ENCODE results near the gene RNASE9.
"Not testable (repeated sequence)": the region's sequence is repeated elsewhere in the genome, so short reads cannot be mapped to it uniquely, and the experiment has no call there.

Gene RNASE9

GRCh38 chr14:20606190-20606901 is 45.5 kb upstream of the RNASE9 start:
- no peak for TF ChIP-seq ZNF274 (IDR thresholded peaks at IDR 0.05; ENCODE audit: low read depth, low read length)
- no peak for TF ChIP-seq SUZ12 (IDR thresholded peaks at IDR 0.05; ENCODE audit: extremely low read depth, insufficient read depth, insufficient read length)
- no peak for TF ChIP-seq YY1 (IDR thresholded peaks at IDR 0.05; ENCODE audit: insufficient read depth, insufficient read length)

DNA sequence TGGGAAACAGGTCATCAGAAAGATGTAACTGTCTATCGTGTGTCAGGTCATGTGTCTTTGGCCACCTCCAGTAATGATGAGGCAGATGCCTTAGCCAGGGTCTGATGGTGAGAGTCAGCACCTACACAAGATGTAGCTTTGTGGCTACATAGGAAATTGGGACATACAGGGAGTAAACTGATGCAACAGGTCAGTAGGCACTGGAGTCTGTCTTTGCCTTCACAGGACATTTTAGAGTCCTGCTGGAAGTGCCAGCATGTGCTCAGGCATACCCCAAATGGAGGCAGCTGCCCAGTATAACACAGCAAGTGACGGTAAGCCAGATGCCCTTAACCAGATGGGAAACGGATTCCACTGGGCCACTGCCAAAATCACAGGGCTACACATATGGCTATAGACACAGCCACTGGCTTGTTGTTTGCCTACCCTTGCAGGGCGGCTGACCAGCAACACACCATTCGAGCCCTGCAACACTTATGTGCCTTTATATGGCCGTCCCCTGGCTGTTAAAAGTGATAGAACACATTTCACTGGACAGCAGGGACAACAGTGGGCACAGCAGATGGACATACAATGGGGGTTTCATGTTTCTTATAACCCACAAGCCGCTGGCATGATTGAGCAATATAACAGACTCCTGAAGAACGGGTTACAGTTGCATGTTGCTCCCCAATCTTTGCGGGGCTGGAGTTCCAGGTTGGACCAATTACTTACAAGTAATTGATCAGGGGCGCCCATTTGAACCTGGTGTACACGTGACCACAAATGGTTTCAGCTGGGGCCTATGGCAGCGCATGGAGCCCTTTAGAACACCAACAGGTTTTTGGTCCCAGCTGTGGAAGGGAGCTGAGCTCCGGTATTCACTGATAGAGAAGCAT is 43.2 kb upstream of the RNASE9 start:
- no peak for TF ChIP-seq YY1 (IDR thresholded peaks at IDR 0.05; ENCODE audit: insufficient read depth, insufficient read length)
- no peak for TF ChIP-seq SUZ12 (IDR thresholded peaks at IDR 0.05; ENCODE audit: extremely low read depth, insufficient read depth, insufficient read length)
- no peak for TF ChIP-seq ZNF274 (IDR thresholded peaks at IDR 0.05; ENCODE audit: low read depth, low read length)
- no peaks in the 10 kb centered on the region for H3K36me3 ChIP-seq (ENCODE audit: insufficient read depth, insufficient read length, low read length)
- no peak for DNase-seq (ENCODE audit: low read depth, low spot score)
- H3K4me1 ChIP-seq (ENCODE audit: insufficient read depth, insufficient read length), result no peaks in the 10 kb centered on the region
- H3K9ac ChIP-seq (ENCODE audit: insufficient read length, low read depth), result no peak overlapping the region
- no peak overlapping the region for H3K4me3 ChIP-seq (ENCODE audit: insufficient read length, low read depth)
- no peaks in the 10 kb centered on the region for H3K9me3 ChIP-seq (ENCODE audit: insufficient read depth, low read length)
- H3K27me3 ChIP-seq (ENCODE audit: insufficient read depth, insufficient read length), result no peaks in the 10 kb centered on the region

More at GRCh38 chr14:20606190-20606901, 45.5 kb upstream of the RNASE9 start:
- Histone ChIP-seq H3K4me3 (ENCODE audit: insufficient read length, low read depth) (no peak overlapping the region), H3K36me3 (ENCODE audit: insufficient read depth, insufficient read length, low read length) (no peaks in the 10 kb centered on the region), H3K27me3 (ENCODE audit: insufficient read depth, insufficient read length) (no peaks in the 10 kb centered on the region), H3K9me3 (ENCODE audit: insufficient read depth, low read length) (no peaks in the 10 kb centered on the region), H3K4me1 (ENCODE audit: insufficient read depth, insufficient read length) (no peaks in the 10 kb centered on the region), H3K9ac (ENCODE audit: insufficient read length, low read depth) (no peak overlapping the region)
- DNase-seq (ENCODE audit: low read depth, low spot score), result no peak

DNA sequence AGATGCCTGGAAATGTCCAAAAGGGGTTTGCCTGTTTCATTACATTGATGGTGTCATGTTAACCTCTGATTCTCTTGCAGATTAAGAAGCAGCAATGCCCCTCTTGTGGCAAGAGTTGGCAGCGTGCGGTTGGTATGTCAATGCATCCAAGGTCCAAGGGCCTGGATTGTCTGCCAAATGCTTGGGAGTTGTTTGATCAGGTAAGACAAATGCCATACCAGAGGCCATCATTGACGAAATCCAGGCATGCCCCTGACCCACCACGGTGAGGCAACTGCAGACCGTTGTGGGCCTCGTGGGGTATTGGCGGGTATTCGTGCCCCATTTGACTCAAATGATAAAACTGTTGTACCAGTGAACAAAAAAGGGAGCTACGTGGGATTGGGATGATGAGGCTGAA is 41.7 kb upstream of the RNASE9 start:
- H3K4me1 ChIP-seq (ENCODE audit: insufficient read depth, insufficient read length), result no peaks in the 10 kb centered on the region
- no peaks in the 10 kb centered on the region for H3K27me3 ChIP-seq (ENCODE audit: insufficient read depth, insufficient read length)
- no peaks in the 10 kb centered on the region for H3K36me3 ChIP-seq (ENCODE audit: insufficient read depth, insufficient read length, low read length)
- no peaks in the 10 kb centered on the region for H3K9me3 ChIP-seq (ENCODE audit: insufficient read depth, low read length)
- no peak overlapping the region for H3K9ac ChIP-seq (ENCODE audit: insufficient read length, low read depth)
- H3K4me3 ChIP-seq (ENCODE audit: insufficient read length, low read depth), result no peak overlapping the region
- DNase-seq (ENCODE audit: low read depth, low spot score), result no peak
- TF ChIP-seq SUZ12 (IDR thresholded peaks at IDR 0.05; ENCODE audit: extremely low read depth, insufficient read depth, insufficient read length) (no peak), YY1 (IDR thresholded peaks at IDR 0.05; ENCODE audit: insufficient read depth, insufficient read length) (no peak), ZNF274 (IDR thresholded peaks at IDR 0.05; ENCODE audit: low read depth, low read length) (no peak)

DNA sequence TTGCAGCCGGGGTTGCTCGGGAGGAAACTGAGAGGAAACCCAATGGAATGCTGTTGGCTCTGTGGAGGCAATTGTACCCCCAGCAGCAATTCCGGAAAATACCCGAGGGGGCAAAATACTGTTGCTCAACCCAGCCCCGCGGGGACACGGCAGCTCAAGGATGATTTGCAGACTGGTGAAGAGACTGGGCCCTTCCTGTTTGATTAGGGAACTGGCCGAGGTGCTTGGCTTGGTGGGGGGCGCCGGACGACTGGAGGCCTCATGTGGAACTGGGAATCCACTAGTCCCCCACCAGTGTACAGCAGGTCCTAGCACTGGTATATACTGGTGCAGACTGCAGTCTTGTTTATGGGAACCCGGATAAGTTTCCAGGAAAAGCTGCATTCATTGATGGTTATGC is 40.7 kb upstream of the RNASE9 start:
- H3K9ac ChIP-seq (ENCODE audit: insufficient read length, low read depth), result no peak overlapping the region
- no peaks in the 10 kb centered on the region for H3K36me3 ChIP-seq (ENCODE audit: insufficient read depth, insufficient read length, low read length)
- TF ChIP-seq SUZ12 (IDR thresholded peaks at IDR 0.05; ENCODE audit: extremely low read depth, insufficient read depth, insufficient read length) (no peak), ZNF274 (IDR thresholded peaks at IDR 0.05; ENCODE audit: low read depth, low read length) (no peak), YY1 (IDR thresholded peaks at IDR 0.05; ENCODE audit: insufficient read depth, insufficient read length) (no peak)
- no peak overlapping the region for H3K4me3 ChIP-seq (ENCODE audit: insufficient read length, low read depth)
- no peak for DNase-seq (ENCODE audit: low read depth, low spot score)
- no peaks in the 10 kb centered on the region for H3K4me1 ChIP-seq (ENCODE audit: insufficient read depth, insufficient read length)
- no peaks in the 10 kb centered on the region for H3K27me3 ChIP-seq (ENCODE audit: insufficient read depth, insufficient read length)
- H3K9me3 ChIP-seq (ENCODE audit: insufficient read depth, low read length), result no peaks in the 10 kb centered on the region

DNA sequence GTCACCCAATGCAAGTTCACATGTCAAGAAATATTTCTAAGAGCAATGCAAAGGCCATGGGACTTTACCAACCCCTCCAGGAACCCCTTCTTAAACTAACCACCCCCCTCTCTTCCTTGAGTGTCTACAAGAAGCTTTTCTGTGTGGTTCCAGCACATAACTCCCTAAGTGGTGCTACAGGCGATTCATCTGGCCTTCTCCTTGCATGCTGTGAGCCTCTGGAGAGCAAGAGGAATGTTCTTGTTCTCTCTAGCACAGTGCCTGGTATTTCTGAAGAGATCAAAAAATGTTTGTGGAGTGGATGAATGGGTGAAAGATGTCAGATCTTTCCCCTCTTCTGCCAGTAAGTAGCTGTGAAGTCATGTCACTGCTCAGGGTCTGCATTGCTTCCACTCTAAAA is 36.3 kb upstream of the RNASE9 start:
- Histone ChIP-seq H3K9me3 (ENCODE audit: insufficient read depth, low read length) (no peaks in the 10 kb centered on the region), H3K36me3 (ENCODE audit: insufficient read depth, insufficient read length, low read length) (no peaks in the 10 kb centered on the region), H3K4me1 (ENCODE audit: insufficient read depth, insufficient read length) (no peaks in the 10 kb centered on the region), H3K27me3 (ENCODE audit: insufficient read depth, insufficient read length) (no peaks in the 10 kb centered on the region), H3K9ac (ENCODE audit: insufficient read length, low read depth) (no peak overlapping the region), H3K4me3 (ENCODE audit: insufficient read length, low read depth) (no peak overlapping the region)
- DNase-seq (ENCODE audit: low read depth, low spot score), result no peak
- TF ChIP-seq YY1 (IDR thresholded peaks at IDR 0.05; ENCODE audit: insufficient read depth, insufficient read length) (no peak), ZNF274 (IDR thresholded peaks at IDR 0.05; ENCODE audit: low read depth, low read length) (no peak)

DNA sequence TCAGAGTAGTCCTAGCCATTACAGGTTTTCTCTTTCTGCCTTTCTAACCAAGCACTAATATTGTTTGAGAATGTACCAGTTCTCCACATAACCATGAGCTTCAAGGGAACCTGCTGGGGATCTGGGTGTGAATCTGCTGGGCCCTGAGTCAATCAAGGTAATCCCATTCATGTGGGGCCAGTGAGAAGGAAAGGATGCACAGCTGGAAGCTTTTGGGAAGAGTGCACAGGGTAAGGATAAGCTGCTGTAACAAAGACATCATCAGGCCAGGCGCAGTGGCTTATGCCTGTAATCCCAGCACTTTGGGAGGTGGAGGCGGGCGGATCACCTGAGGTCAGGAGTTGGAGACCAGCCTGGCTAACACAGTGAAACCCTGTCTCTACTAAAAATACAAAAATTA is 34.9 kb upstream of the RNASE9 start:
- not testable (repeated sequence) for H3K4me3 ChIP-seq (ENCODE audit: insufficient read length, low read depth); H3K27me3 ChIP-seq (ENCODE audit: insufficient read depth, insufficient read length); H3K36me3 ChIP-seq (ENCODE audit: insufficient read depth, insufficient read length, low read length); DNase-seq (ENCODE audit: low read depth, low spot score); H3K9ac ChIP-seq (ENCODE audit: insufficient read length, low read depth); H3K9me3 ChIP-seq (ENCODE audit: insufficient read depth, low read length); H3K4me1 ChIP-seq (ENCODE audit: insufficient read depth, insufficient read length)

GRCh38 chr14:20592574-20592973 is 31.7 kb upstream of the RNASE9 start:
- Histone ChIP-seq H3K4me3 (ENCODE audit: insufficient read length, low read depth) (no peak overlapping the region), H3K4me1 (ENCODE audit: insufficient read depth, insufficient read length) (no peaks in the 10 kb centered on the region), H3K36me3 (ENCODE audit: insufficient read depth, insufficient read length, low read length) (no peaks in the 10 kb centered on the region)

More at GRCh38 chr14:20592574-20592973, 31.7 kb upstream of the RNASE9 start:
- no peaks in the 10 kb centered on the region for H3K9me3 ChIP-seq (ENCODE audit: insufficient read depth, low read length)
- H3K27me3 ChIP-seq (ENCODE audit: insufficient read depth, insufficient read length), result no peaks in the 10 kb centered on the region
- DNase-seq (ENCODE audit: low read depth, low spot score), result no peak
- H3K9ac ChIP-seq (ENCODE audit: insufficient read length, low read depth), result no peak overlapping the region
- TF ChIP-seq YY1 (IDR thresholded peaks at IDR 0.05; ENCODE audit: insufficient read depth, insufficient read length) (no peak), SUZ12 (IDR thresholded peaks at IDR 0.05; ENCODE audit: extremely low read depth, insufficient read depth, insufficient read length) (no peak), ZNF274 (IDR thresholded peaks at IDR 0.05; ENCODE audit: low read depth, low read length) (no peak)
